Right lobe of liver (tissue), 6 donors: ENCODE results near the gene C3orf49. TPM values are rescaled to one million over a fixed set of nuclear protein-coding genes. Genes with fewer than 3 reads are reported as not detected.

ENCODE experiments used
- ATAC-seq, 4 donors: fragments of 200-7000 bp; cut with Tn5 transposase; one replicate each; pipeline ENCODE4 v1.9.1; 2020; ENCODE audit warnings: mild to moderate bottlenecking in 4 of 4, moderate library complexity in 4 of 4
- DNase-seq, 3 donors: peaks; one replicate each; pipeline ENCODE4 v3.0.0-alpha.2; 2020
- H3K27ac ChIP-seq, 3 donors: fragments of 200-600 bp; one replicate each; pipeline ENCODE4 v1.8.0; 2022
- H3K27me3 ChIP-seq, 2 donors: fragments of 200-600 bp; one replicate each; pipeline ENCODE4 v1.8.0; 2022
- H3K36me3 ChIP-seq, 4 donors: fragments of 200-600 bp; sonication (generic) in 1 of 4; one replicate each; pipeline versions ENCODE4 v1.5.1 to v1.8.0; 2017 to 2022; ENCODE audit warnings: control low read depth in 1 of 4
- H3K4me1 ChIP-seq, 4 donors: fragments of 200-600 bp; sonication (generic) in 1 of 4; one replicate each; pipeline versions ENCODE4 v1.5.1 to v1.8.0; 2017 to 2022; ENCODE audit warnings: control low read depth in 1 of 4
- H3K4me3 ChIP-seq, 3 donors: fragments of 200-600 bp; one replicate each; pipeline ENCODE4 v1.8.0; 2022
- H3K9me3 ChIP-seq, 4 donors: fragments of 200-600 bp; sonication (generic) in 1 of 4; one replicate each; pipeline versions ENCODE4 v1.5.1 to v1.8.0; 2017 to 2022; ENCODE audit warnings: control low read depth in 1 of 4
- POLR2A ChIP-seq: fragments of 450-650 bp; IDR thresholded peaks from one replicate; pipeline ENCODE4 v1.6.1; 2017; ENCODE audit warnings: antibody characterized with exemption, mild to moderate bottlenecking
- WGBS: methylation state at CpG from one replicate; pipeline ENCODE4 v1.1.6; 2018; ENCODE audit warnings: low coverage, low lambda C conversion rate; ENCODE audit not compliant: insufficient coverage; ENCODE audit errors: missing lambda C conversion rate; 5-methylcytosine and 5-hydroxymethylcytosine counted together
- intact Hi-C, 2 donors: fragments of 100-400 bp; cut with DNase I; formaldehyde crosslinking; loops; one replicate each; pipeline versions ENCODE4 v1.11.2 to v1.14.1; 2022
- total RNA-seq, 6 experiments: library from RNA; depleted of rRNA in 2 of 6; stranded (reverse); fragments of >200 nt in 2 of 6; fragmentation: NEBNext Ultra II Directional in 3 of 6; extraction: Animal tissue kit (Norgen Biotek cat#: 25700) in 3 of 6; gene quantifications; one replicate each; pipeline versions ENCODE4 v1.1.0 to v1.2.4, GENCODE V29; 2016 to 2023
- TF ChIP-seq, protein P1 (sequence below), 4 donors: fragments of 200-600 bp in 3 of 4; fragments of 450-650 bp in 1 of 4; IDR thresholded peaks; one replicate each; pipeline versions ENCODE4 v1.5.1 to v1.8.0; 2016 to 2022; ENCODE audit warnings: antibody characterized with exemption in 4 of 4, mild to moderate bottlenecking in 2 of 4
- donor health status: DM: no; HTN: yes; CAD: no.
- donor health status: DM: no; HTN: no; CAD: no.
- donor health status: DM: no; HTN: no; CAD: no.
- donor health status: DM: no; HTN: yes; CAD: no.
- donor health status: DM: no; HTN: yes; CAD: no.

Gene C3orf49
- total RNA-seq, 6 experiments from 2014 or later = not detected

DNA sequence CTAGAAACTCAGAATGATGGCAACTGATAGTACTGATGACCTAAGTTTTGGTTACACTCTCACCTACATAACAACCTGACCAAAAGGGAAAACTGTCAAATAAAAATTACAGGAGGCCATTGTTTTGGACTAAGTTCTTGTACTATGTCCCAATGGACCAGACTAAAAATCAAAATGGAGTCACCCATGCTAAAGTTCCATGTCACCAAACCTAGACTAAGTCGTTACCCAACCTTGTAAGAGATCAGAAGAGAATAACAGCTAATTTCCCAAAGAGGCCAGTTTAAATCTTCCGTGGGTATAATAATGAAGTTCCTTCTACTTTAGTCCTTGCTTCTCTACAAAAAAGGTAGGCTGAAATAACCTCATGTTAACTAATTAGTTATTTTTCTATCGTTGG lies 32.2 kb downstream of the C3orf49 start:
- H3K36me3 ChIP-seq = no peaks in the 10 kb centered on the region
- 100% methylated on average over 3 of the region's 3 CpGs for WGBS
- no peak for ATAC-seq
- H3K27me3 ChIP-seq = no peaks in the 10 kb centered on the region
- no peak for DNase-seq
- intact Hi-C loops = no loop called here
- peaks cover 0 to 4% (median 0%) of the 10 kb centered on the region in 4 donors for H3K4me1 ChIP-seq
- TF ChIP-seq, protein P1, sequence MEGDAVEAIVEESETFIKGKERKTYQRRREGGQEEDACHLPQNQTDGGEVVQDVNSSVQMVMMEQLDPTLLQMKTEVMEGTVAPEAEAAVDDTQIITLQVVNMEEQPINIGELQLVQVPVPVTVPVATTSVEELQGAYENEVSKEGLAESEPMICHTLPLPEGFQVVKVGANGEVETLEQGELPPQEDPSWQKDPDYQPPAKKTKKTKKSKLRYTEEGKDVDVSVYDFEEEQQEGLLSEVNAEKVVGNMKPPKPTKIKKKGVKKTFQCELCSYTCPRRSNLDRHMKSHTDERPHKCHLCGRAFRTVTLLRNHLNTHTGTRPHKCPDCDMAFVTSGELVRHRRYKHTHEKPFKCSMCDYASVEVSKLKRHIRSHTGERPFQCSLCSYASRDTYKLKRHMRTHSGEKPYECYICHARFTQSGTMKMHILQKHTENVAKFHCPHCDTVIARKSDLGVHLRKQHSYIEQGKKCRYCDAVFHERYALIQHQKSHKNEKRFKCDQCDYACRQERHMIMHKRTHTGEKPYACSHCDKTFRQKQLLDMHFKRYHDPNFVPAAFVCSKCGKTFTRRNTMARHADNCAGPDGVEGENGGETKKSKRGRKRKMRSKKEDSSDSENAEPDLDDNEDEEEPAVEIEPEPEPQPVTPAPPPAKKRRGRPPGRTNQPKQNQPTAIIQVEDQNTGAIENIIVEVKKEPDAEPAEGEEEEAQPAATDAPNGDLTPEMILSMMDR (IDR thresholded peaks at IDR 0.05) = no peak
- TF ChIP-seq POLR2A = no peak
- no peak overlapping the region for H3K27ac ChIP-seq
- no peaks in the 10 kb centered on the region for H3K9me3 ChIP-seq
- no peak overlapping the region for H3K4me3 ChIP-seq

GRCh38 chr3:63853106-63853505 lies 34.0 kb downstream of the C3orf49 start:
- Histone ChIP-seq H3K27ac (no peak overlapping the region), H3K4me1 (no peaks in the 10 kb centered on the region), H3K27me3 (no peaks in the 10 kb centered on the region), H3K36me3 (no peaks in the 10 kb centered on the region), H3K9me3 (no peaks in the 10 kb centered on the region), H3K4me3 (no peak overlapping the region)
- WGBS = 84% methylated on average over 4 of the region's 4 CpGs
- no peak for ATAC-seq
- intact Hi-C loops = no loop called here
- DNase-seq = no peak
- TF ChIP-seq, protein P1 (IDR thresholded peaks at IDR 0.05) = no peak
- no peak for TF ChIP-seq POLR2A

DNA sequence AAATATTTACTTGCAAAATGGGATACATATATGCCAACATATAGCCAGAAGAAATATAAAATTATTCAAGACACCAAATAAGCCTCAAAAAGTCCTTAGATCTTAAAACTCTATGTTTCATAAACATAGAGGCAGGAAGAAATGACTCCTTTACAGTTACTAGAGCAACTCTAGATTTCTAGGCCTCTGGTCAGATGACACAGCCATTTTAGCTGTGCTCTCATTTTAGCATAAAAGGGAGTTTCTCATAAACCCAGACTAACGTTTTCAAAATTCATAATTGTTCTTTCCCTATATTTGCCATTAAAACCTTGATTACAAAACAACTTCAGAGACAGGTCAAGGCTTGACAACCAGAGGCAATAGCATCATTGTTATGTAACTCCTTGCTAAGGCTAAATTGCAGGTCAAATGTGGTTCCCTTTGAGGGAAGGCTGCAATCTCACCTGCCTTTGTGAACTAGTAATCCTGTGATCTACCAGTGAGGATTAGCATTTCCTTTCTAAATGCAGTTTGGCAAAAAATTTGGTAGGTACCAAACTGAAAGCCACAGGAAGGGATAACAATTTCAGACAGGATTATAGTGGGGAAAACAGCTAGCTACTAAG lies 36.3 kb downstream of the C3orf49 start:
- H3K9me3 ChIP-seq = no peaks in the 10 kb centered on the region

GRCh38 chr3:63857311-63857710 lies 38.2 kb downstream of the C3orf49 start:
- Histone ChIP-seq H3K9me3 (no peaks in the 10 kb centered on the region), H3K27me3 (no peaks in the 10 kb centered on the region), H3K27ac (no peak overlapping the region), H3K4me3 (no peak overlapping the region), H3K4me1 (peaks cover 0 to under 1% (median 0%) of the 10 kb centered on the region in 4 donors), H3K36me3 (no peaks in the 10 kb centered on the region)
- no peak for TF ChIP-seq POLR2A
- TF ChIP-seq, protein P1 (IDR thresholded peaks at IDR 0.05) = no peak
- intact Hi-C loops = no loop called here
- no peak for ATAC-seq
- no peak for DNase-seq
- WGBS = 89% methylated on average over 2 of the region's 2 CpGs

More for the DNA sequence above, 36.3 kb downstream of the C3orf49 start:
- Histone ChIP-seq H3K27ac (peak overlapping the region in 1 of 3 donors; percentile 27), H3K27me3 (no peaks in the 10 kb centered on the region), H3K4me1 (no peaks in the 10 kb centered on the region), H3K36me3 (no peaks in the 10 kb centered on the region), H3K4me3 (no peak overlapping the region)
- 8% methylated on average over 1 of the region's 1 CpG for WGBS
- intact Hi-C loops = no loop called here
- DNase-seq (no peak), ATAC-seq (peak; percentile 52 to 90 (median 63))
- TF ChIP-seq, protein P1 (IDR thresholded peaks at IDR 0.05) = no peak
- no peak for TF ChIP-seq POLR2A
